Measurements from ENCODE around the gene NR2F1-AS1.
"Not testable (repeated sequence)": the region's sequence is repeated elsewhere in the genome, so short reads cannot be mapped to it uniquely, and the experiment has no call there.

Gene NR2F1-AS1

GRCh38 chr5:93519740-93520139, 61.3 kb downstream of the NR2F1-AS1 start:
- peak; percentile 44 for DNase-seq (ENCODE audit: low read depth)

- DNase-seq (ENCODE audit: low read depth), result no peak
Observed at GRCh38 chr5:93517828-93518227, 63.2 kb downstream of the NR2F1-AS1 start.

GRCh38 chr5:93513298-93513697, 67.7 kb downstream of the NR2F1-AS1 start:
- DNase-seq (ENCODE audit: low read depth), result no peak

DNA sequence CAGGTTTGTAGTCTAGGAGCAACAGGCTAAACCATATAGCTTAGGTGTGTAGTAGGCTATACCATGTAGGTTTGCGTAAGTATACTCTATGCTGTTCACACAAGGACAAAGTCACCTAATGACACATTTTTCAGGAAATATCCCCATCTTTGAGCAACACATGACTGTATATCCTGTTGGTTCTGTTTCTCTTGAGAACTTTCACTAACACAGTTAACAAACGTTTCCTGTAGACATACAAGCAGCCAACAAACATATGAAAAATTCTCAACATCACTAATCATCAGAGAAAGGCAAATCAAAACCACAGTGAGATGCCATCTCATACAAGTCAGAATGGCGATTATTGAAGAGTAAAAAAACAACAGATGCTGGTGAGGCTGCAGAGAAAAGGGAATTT, 68.2 kb downstream of the NR2F1-AS1 start:
- peak; percentile 96 for DNase-seq (ENCODE audit: low read depth)

DNA sequence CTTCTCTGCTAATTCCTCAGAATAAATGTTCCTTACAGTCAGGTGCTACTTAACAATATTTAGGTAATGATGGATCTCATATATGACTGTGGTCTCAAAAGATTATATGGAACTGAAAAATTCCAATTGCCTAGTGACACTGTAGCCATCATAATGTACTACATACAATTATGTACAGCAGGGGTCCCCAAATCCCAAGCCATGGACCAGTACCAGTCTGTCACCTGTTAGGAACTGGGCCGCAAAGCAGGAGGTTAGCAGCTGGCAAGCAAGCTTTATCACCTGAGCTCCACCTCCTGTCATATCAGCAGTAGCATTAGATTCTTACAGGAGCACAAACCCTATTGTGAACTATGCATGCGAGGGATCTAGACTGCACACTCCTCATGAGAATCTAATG, 69.6 kb downstream of the NR2F1-AS1 start:
- DNase-seq (ENCODE audit: low read depth), result no peak

GRCh38 chr5:93510626-93511380, 70.2 kb downstream of the NR2F1-AS1 start:
- DNase-seq (ENCODE audit: low read depth), result peak; percentile 66

DNA sequence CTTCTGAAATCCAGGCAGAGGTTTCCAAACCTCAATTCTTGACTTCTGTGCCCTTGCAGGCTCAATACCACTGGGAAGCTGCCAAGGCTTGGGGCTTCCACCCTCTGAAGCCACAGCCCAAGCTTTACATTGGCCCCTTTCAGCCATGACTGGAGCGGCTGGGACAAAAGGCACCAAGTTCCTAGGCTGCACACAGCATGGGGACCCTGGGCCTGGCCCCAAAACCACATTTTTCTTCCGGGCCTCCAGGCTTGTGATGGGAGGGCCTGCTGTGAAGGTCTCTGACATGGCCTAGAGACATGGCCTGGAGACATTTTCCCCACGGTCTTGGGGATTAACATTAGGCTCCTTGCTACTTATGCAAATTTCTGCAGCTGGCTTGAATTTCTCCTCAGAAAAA, 75.5 kb downstream of the NR2F1-AS1 start:
- DNase-seq (ENCODE audit: low read depth), result not testable (repeated sequence)

DNA sequence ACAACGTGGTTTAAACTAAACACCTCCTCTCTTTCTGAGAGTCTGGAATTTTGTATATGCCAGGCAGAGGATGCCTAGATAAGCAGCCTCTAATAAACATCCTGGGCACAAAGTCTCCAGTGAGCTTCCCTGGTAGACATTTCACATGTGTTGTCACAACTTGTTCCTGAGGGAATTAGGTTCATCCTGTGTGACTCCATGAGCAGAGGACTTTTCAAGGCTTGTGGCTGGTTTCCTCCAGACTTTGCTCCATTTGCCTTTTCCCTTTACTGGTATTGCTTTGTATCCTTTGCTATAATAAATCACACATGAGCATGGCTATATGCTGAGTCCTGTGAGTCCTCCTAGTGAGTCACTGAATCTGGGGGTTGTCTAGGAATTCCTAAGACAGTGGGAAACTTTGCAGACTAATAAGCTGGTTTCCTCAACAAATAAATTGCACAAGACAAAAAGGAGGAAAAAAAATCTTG, 77.4 kb downstream of the NR2F1-AS1 start:
- peak; percentile 97 for DNase-seq (ENCODE audit: low read depth)

DNA sequence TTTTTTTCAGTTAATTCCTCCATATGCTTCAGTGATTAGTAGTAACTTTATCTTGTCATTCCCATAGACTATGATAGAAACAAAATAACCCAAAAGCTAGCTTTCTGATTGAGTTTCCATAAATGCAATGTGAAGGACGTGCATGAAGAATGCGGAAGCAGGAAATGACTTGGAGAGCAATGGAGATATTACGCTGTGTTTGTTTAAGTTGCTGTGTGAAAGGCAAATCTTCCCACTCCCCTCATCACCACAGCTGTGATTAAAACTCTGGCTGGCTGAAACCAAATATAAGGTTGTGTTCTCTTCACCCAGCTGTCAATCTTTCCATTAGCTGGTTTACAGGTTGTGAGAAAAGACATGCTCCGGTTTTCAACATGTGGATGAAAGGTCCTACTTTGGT, 83.9 kb downstream of the NR2F1-AS1 start:
- peak; percentile 94 for DNase-seq (ENCODE audit: low read depth)

DNA sequence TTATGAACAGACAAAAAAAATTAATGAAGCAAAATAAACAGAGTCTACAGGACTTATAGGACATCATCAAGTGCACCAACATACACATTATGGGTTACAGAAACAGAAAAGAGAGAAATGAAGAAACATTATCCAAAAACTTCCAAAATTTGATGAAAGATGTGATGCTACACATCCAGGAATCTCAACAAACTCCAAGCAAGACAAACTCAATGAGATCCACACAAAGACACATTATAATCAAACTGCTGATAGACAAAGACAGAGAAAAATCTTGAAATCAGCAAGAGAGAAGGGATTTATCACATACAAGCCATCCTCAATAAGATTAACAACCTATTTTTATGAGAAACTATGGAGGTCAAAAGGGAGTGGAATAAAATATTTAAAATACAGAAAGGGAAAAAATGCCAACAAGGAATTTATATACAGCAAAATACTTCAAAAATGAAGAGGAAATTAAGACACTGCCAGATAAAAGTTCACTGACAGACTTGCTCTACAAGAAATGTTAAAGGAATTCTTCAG, 101.0 kb downstream of the NR2F1-AS1 start:
- no peak for DNase-seq (ENCODE audit: low read depth)

DNA sequence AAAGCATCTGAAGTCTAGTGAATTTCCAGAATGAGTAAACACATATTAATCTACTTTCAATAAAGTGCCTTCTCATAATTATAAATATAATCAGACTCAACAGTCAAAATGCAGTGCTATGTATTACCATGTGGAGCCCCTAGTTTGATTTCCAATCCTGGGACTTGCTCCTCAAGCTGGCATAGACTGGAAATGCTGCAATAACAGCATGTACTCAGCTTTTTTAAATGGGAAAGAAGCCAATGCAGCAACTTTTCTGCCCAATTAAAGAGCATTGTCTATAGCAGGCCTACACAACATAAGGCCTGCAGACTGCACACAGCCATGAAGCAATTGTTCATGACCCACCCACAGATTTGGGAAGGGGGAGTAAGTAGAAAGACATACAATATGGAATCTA, 103.2 kb downstream of the NR2F1-AS1 start:
- no peak for DNase-seq (ENCODE audit: low read depth)

DNA sequence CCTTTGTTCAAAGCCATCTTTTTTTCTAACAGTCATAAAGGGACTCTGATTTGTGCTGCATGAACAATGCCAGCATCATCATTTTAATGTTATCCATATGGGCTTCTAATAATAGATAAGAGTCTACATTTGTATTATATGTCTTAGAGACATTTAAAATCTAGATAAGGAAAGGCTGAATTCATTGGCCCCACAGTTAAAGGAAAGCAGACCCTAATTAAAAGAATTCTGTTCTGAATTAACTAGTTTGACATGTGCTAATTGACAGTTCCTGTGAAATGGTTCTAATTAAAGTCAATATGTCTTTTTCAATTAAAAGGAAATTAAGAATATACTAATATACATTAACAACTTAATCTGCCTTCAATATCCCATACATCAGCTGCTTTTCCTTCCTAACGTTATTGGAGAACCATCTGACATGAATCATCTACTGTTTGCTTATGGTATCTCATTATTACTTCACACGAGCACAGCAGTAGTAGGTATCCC, 104.7 kb downstream of the NR2F1-AS1 start:
- peak; percentile 46 for DNase-seq (ENCODE audit: low read depth)

- no peak for DNase-seq (ENCODE audit: low read depth)
Observed at GRCh38 chr5:93462916-93463315, 118.1 kb downstream of the NR2F1-AS1 start.

GRCh38 chr5:93461756-93462155, 119.3 kb downstream of the NR2F1-AS1 start:
- peak; percentile 34 for DNase-seq (ENCODE audit: low read depth)

DNA sequence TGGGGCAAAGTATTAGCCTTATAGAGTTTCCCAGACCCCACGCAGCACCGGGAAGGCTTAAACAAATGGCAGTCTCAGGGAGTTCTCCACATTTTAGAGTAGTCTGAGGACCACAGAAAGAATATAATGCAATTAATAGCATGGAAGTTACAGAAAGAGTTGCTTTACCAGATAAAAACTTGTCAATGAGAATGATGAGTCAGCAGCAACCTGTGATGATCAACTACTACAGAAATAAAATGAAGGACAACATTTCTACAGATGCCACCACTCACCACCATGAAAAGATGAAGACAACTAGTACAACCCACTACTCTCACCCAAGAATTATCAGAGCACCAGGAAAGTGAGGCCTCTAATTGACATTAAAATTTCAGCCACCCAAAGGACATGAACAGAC, 120.7 kb downstream of the NR2F1-AS1 start:
- DNase-seq (ENCODE audit: low read depth), result no peak

GRCh38 chr5:93456796-93457195, 124.2 kb downstream of the NR2F1-AS1 start:
- not testable (repeated sequence) for DNase-seq (ENCODE audit: low read depth)

GRCh38 chr5:93454896-93455295, 126.1 kb downstream of the NR2F1-AS1 start:
- peak; percentile 27 for DNase-seq (ENCODE audit: low read depth)

GRCh38 chr5:93452255-93452654, 128.8 kb downstream of the NR2F1-AS1 start:
- no peak for DNase-seq (ENCODE audit: low read depth)

DNA sequence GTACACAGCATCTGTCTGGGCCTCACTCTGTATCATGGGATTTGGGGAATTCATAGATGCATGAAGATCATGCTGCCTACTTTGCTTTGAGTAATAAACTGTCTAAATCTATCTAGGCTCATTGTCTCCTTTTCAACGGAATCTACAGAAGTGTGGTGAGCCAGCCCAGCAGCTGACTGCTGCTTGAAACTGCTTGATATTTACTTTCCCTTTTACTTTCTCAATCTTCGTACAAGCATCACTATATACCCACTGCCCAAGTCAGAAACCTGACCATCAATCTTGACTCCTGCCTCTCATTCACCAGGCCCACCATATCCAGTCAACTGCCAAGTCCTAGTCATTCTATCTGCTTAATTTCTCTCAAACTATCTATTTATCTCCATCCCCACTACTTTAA, 142.9 kb downstream of the NR2F1-AS1 start:
- DNase-seq (ENCODE audit: low read depth), result no peak

GRCh38 chr5:93436083-93436482, 144.9 kb downstream of the NR2F1-AS1 start:
- no peak for DNase-seq (ENCODE audit: low read depth)

DNA sequence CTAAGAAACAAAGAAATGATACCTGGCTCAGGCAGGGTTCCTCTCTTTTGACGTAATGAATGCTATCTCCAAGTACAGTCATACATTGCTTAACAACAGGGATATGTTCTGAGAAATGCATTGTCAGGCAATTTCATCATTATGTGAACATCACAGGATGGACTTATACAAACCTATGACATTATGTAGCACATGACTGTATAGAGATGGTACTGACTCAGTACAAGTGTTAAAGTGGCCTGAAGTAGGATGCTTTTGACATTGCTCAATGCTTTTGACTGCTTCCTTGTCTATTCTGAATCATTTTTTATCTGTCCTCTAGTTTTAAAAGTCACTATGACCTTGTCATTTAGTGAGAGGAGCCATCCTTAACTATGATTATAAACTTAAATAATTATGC, 147.6 kb downstream of the NR2F1-AS1 start:
- peak; percentile 97 for DNase-seq (ENCODE audit: low read depth)

DNA sequence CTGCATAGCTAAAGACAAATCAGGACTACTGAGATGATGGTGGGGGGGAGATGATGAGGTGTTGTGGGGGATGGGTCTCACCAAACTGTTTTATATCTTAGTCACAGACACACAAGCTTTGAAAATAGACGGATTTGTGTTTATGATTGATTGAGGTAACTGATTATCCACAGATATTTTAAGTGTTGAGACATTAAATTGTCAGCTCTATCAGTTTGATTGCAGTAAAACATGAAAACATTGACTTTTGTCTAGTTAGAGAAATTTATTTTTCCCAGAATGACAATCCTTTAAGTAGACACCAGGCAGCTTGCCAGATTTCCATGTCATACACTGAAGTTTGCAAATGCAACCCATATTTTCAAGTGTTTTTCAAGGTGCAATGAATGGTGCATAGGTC, 149.8 kb downstream of the NR2F1-AS1 start:
- DNase-seq (ENCODE audit: low read depth), result no peak

DNA sequence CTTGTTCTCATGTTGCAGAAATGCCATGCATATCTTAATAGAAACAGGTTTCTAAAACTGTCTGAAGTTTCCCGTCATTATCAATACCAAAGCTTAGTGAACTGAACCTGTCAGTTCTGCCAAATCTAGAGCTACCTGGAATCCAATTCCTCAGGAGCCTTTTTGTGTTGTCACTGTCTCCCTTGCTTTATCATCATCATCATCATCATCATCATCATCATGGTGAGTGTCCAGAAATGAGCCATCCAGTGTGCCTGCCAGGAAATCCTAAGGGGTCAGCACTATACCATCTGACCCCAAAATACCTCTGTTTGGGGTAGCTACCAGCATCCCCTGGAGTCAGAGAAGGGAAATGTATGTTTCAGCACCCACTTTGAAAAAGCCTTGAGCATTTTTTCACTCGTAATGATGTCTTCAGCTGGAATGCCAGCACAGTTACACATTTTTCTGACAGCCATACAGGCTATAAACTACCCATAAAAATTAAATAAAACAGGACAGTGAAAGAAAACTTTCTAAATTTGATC, 150.3 kb downstream of the NR2F1-AS1 start:
- no peak for DNase-seq (ENCODE audit: low read depth)

All from iris pigment epithelial cell (primary cell).